ENCODE measurements around the gene CRYGN.

Gene CRYGN

GRCh38 chr7:151379193-151379520 lies 60.8 kb downstream of the CRYGN start:
- in situ Hi-C loops (cut with HindIII; ENCODE audit: low pct_ligation_motif_present, low sequenced_read_pairs) = loop anchor here (10.0 kb wide), 1 partner anchor 66 kb away; the partner anchor contains the start of gene CRYGN

More at GRCh38 chr7:151379193-151379520, 60.8 kb downstream of the CRYGN start:
- H3K36me3 ChIP-seq (replicated peaks) = peaks cover 16% of the 10 kb centered on the region
- no peak for DNase-seq
- no peak overlapping the region for H3K4me3 ChIP-seq (ENCODE audit: low read depth, low read length)
- H3K27me3 ChIP-seq (replicated peaks) = peaks cover 12% of the 10 kb centered on the region
- no peak for TF ChIP-seq CTCF (IDR thresholded peaks at IDR 0.05; ENCODE audit: low read depth, low read length, missing control alignments)
- no peak overlapping the region for H3K27ac ChIP-seq

Measured in brain microvascular endothelial cell (primary cell).